Endothelial cell of hepatic sinusoid (primary cell): ENCODE data around the gene TSHZ2.

Experiments
- in situ Hi-C: cut with HindIII; loops from 2 replicates; pipeline ENCODE4 v1.10.0; 2017; ENCODE audit warnings: low sequenced_read_pairs

The TSHZ2 gene

GRCh38 chr20:53330601-53331140 lies 358.5 kb downstream of the TSHZ2 start:
- in situ Hi-C loops = no loop called here

GRCh38 chr20:53331151-53331973 lies 359.2 kb downstream of the TSHZ2 start:
- in situ Hi-C loops = no loop called here

- in situ Hi-C loops = no loop called here
Observed at GRCh38 chr20:53332022-53332837, 360.1 kb downstream of the TSHZ2 start.

GRCh38 chr20:53334861-53335260 lies 362.7 kb downstream of the TSHZ2 start:
- in situ Hi-C loops = loop anchor here (5.0 kb wide), 1 partner anchor 37 kb away; no protein-coding TSS in a partner anchor

DNA sequence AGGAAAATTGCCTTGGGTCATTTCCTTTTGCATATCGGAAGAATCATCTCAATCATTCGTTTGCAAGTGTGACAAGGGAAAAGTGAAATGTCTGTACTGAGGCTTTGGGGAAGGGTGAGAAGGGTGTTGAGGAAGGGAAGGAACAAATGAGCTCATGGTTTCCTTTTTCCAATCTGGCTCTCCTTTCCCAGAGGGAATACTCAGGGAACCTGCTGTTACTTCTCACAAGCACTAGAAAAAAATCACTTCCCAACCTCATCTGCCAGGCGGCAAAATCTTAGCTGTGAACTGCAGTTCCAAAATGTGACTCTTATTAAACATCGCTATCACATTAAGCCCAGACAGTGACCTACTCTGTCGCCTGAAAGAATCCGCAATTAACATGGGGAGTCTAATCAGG lies 363.4 kb downstream of the TSHZ2 start:
- in situ Hi-C loops = loop anchor here (5.0 kb wide), 1 partner anchor 37 kb away; no protein-coding TSS in a partner anchor

GRCh38 chr20:53336892-53337291 lies 364.7 kb downstream of the TSHZ2 start:
- in situ Hi-C loops = loop anchor here (5.0 kb wide), 1 partner anchor 35 kb away; no protein-coding TSS in a partner anchor

DNA sequence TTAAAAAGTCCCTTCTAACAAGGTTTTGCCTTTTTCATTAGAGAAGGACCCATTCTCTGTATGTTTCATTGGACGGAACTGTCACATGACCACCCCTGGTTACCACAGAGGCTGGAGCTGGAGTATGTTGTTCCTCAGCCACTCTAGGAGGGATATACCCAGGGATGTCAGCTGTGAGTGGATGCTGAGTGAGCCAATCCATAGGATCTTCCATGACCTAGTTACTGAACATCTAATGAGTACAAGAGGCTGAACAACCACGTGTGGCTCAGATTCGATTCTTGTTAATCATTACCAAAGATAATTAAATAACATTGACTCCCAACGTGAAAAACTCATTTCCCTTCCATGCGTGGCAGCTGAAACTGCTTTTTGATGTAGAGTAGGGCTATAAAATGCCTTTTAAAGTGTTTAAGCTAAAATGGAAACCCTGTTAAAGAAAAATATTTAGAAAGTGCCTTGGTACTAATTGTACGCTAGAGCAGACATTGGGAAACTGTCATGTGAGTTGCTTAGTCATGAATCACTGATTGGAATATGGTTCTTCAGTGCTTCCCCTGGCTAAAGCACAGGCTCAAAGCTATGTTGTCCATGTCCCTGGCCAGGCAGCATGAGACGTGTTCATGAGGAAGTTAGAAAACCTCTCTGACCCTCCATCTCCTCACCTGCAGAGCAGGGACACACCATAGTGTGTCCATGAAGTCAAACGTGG lies 365.4 kb downstream of the TSHZ2 start:
- in situ Hi-C loops = loop anchor here (5.0 kb wide), 1 partner anchor 35 kb away; no protein-coding TSS in a partner anchor

- in situ Hi-C loops = loop anchor here (5.0 kb wide), 1 partner anchor 34 kb away; no protein-coding TSS in a partner anchor
Observed at GRCh38 chr20:53338716-53339115, 366.6 kb downstream of the TSHZ2 start.

DNA sequence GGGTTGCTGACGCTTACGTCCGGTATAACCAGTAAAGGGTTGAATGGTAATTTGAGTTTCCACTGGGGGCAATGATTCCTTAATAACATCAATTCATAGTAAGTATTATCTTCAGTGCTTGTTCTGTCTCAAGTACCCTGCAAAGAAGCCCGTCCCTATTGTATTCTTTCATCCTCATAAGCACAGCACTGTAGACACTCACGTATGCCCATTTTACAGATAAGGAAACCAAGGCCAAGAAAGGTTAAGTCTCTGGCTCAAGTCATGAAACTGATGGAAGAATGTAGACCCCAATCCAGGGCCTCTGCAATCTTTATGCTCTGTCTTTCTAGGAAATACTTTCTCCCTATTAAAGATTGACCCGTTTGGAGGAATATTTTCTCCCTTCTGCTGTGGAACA lies 370.3 kb downstream of the TSHZ2 start:
- in situ Hi-C loops = no loop called here

DNA sequence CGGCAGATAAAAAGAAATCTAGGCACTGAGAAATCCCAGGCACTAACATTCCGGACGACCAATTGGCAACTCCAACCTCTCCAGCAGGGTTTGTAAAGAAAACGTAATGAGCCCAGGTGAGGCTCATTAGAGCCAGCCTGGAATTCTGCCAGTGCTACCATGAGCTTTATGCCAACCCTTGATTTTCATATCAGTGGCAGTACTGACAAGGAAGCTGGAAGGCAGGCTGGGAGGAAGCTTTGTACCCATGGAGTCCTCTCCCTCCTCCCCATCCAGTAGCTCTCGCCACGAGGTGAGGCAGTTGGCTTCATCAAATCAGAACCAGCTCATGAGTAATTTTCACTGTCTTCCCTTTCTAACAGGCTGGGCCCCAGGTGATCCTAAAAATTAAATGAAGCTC lies 371.3 kb downstream of the TSHZ2 start:
- in situ Hi-C loops = no loop called here

DNA sequence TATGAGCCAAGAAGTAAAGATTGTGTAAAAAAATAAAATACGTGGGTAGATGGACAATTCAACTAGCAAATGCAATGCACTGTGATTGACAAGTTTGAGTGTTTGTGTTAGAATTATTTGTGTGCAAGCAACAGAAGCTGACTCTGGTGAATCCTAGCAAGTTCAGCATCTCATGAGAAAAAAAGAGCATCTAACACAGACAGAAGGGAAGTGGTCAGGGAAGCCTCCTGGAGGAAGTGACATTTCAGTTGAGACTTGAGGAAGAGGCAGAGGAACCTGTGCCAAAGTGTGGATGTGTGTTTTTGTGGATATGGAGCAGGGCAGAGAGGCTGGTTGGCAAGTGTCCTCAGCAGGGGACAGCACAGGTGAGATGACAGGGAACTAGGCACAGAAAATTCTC lies 372.7 kb downstream of the TSHZ2 start:
- in situ Hi-C loops = no loop called here

GRCh38 chr20:53345536-53346334 lies 373.6 kb downstream of the TSHZ2 start:
- in situ Hi-C loops = no loop called here

GRCh38 chr20:53346335-53346648 lies 374.1 kb downstream of the TSHZ2 start:
- in situ Hi-C loops = no loop called here

DNA sequence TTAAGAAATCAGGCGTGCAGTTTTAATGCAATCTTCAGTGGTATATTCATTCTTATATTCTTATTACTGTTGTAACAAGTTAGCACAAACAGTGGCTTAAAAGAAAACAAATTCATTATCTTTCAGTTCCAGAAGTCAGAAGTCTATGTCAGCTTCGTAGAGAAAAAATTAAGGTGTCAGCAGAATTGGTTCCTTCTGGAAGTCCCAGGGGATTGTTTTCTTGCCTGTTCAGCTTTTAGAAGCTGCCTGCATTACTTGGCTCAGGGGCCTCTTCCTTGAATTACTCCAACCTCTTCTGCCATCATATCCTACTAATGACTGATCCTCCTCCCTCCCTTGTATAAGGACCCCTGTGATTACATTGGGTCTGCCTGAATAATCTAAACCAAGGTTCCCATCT lies 377.6 kb downstream of the TSHZ2 start:
- in situ Hi-C loops = no loop called here

DNA sequence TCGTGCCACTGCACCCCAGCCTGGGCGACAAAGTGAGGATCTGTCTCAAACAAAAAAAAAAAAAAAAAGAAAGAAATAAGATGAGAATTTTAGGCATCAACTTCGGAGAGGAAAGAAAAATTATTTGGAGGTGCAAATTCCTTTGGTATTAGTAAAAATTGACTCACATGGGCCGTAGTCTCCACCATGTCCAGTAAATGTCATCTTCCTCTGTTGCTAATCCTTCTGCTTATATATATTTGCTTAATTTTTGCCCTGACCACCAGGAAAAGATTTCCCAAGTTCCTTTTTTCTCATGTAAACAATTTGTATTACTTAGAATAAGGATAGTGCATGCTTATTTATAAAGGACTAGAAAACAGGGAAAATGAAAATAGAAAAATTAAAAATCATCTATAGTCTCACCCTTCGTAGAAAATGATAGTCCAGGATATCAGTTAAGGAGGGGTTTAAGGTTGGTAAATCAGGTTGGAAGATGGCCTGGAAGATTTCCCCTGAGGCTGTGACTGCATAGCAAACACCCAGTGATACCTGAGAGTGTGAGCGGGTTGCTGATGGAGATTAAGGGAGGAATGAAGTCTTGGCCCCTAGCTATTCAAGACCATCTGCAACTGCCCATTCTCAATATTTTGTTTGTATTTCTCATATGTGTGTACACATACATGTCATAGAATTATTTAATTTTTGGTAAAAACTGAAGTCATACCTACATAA lies 380.7 kb downstream of the TSHZ2 start:
- in situ Hi-C loops = no loop called here

- in situ Hi-C loops = no loop called here
Observed at GRCh38 chr20:53354314-53354713, 382.2 kb downstream of the TSHZ2 start.

GRCh38 chr20:53355790-53356189 lies 383.6 kb downstream of the TSHZ2 start:
- in situ Hi-C loops = no loop called here

- in situ Hi-C loops = no loop called here
Observed at GRCh38 chr20:53359425-53359824, 387.3 kb downstream of the TSHZ2 start.

- in situ Hi-C loops = no loop called here
Observed at GRCh38 chr20:53360852-53361251, 388.7 kb downstream of the TSHZ2 start.

DNA sequence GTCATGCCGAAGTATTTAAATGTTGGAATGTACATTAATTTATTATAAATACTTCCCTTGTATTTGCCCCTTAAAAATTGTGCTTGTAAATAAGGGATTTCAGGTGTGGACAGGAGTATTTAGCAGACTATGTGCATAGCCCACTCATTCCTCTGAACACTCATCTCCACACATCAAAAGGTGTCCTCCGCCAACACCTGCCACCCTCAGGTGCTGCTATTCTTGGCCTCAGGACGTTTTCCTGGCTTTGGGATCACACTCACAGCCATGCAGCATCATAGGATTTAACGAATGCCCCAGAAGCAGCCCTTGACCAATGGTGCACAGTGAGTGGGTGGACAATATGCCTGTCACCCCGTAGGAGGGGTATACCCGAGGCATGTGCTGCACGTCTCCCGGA lies 390.6 kb downstream of the TSHZ2 start:
- in situ Hi-C loops = no loop called here
